ENCODE data around the gene NTSR1. TPM values are rescaled to one million over a fixed set of nuclear protein-coding genes. Genes with fewer than 3 reads are reported as not detected.

Gene NTSR1
- total RNA-seq, 2 experiments from 2014 or later = not detected

- peak; percentile 27 for DNase-seq
- intact Hi-C loops (cut with micrococcal nuclease) = no loop called here
- Mint-ChIP-seq H3K27me3 (no peaks in the 10 kb centered on the region), H3K9me3 (no peaks in the 10 kb centered on the region), H3K27ac (no peak overlapping the region), H3K36me3 (no peaks in the 10 kb centered on the region), H3K4me3 (no peak overlapping the region), H3K4me1 (ENCODE audit: low read depth) (peaks cover 24% of the 10 kb centered on the region)
- ChIA-PET POLR2A (no interaction called here), CTCF (interaction anchor here (1.8 kb wide), 1 partner anchor 56 kb away, joined by 5 read pairs; no protein-coding TSS in a partner anchor)
Measured at GRCh38 chr20:62735331-62735821, 26.7 kb downstream of the NTSR1 start.

- H3K9me3 Mint-ChIP-seq = no peaks in the 10 kb centered on the region
- CTCF ChIA-PET = no interaction called here
Measured at GRCh38 chr20:62736026-62736406, 27.4 kb downstream of the NTSR1 start.

GRCh38 chr20:62736407-62737071 is 27.9 kb downstream of the NTSR1 start:
- ChIA-PET CTCF (no interaction called here), POLR2A (no interaction called here)
- Mint-ChIP-seq H3K4me3 (no peak overlapping the region), H3K36me3 (no peaks in the 10 kb centered on the region), H3K27ac (no peak overlapping the region), H3K27me3 (no peaks in the 10 kb centered on the region), H3K4me1 (ENCODE audit: low read depth) (peaks cover 34% of the 10 kb centered on the region), H3K9me3 (no peaks in the 10 kb centered on the region)
- DNase-seq = peak; percentile 7
- intact Hi-C loops (cut with micrococcal nuclease) = no loop called here

More at GRCh38 chr20:62736026-62736406, 27.4 kb downstream of the NTSR1 start:
- H3K36me3 Mint-ChIP-seq = no peaks in the 10 kb centered on the region
- H3K27me3 Mint-ChIP-seq = no peaks in the 10 kb centered on the region
- no peak overlapping the region for H3K27ac Mint-ChIP-seq
- intact Hi-C loops (cut with micrococcal nuclease) = no loop called here
- POLR2A ChIA-PET = no interaction called here
- H3K4me3 Mint-ChIP-seq = no peak overlapping the region
- DNase-seq = peak; percentile 8
- H3K4me1 Mint-ChIP-seq (ENCODE audit: low read depth) = peaks cover 28% of the 10 kb centered on the region

- Mint-ChIP-seq H3K27ac (no peak overlapping the region), H3K36me3 (no peaks in the 10 kb centered on the region), H3K4me1 (ENCODE audit: low read depth) (peaks cover 42% of the 10 kb centered on the region), H3K27me3 (no peaks in the 10 kb centered on the region), H3K4me3 (no peak overlapping the region), H3K9me3 (no peaks in the 10 kb centered on the region)
- POLR2A ChIA-PET = no interaction called here
- CTCF ChIA-PET = no interaction called here
- DNase-seq = peak; percentile 9
- intact Hi-C loops (cut with micrococcal nuclease) = no loop called here
Measured at GRCh38 chr20:62737271-62737811, 28.7 kb downstream of the NTSR1 start.

GRCh38 chr20:62738025-62738881 is 29.6 kb downstream of the NTSR1 start:
- Mint-ChIP-seq H3K36me3 (no peaks in the 10 kb centered on the region), H3K27ac (no peak overlapping the region), H3K27me3 (no peaks in the 10 kb centered on the region), H3K9me3 (no peaks in the 10 kb centered on the region), H3K4me1 (ENCODE audit: low read depth) (peaks cover 42% of the 10 kb centered on the region), H3K4me3 (no peak overlapping the region)
- intact Hi-C loops (cut with micrococcal nuclease) = no loop called here
- DNase-seq = peak; percentile 8
- ChIA-PET CTCF (no interaction called here), POLR2A (no interaction called here)

GRCh38 chr20:62739067-62739466 is 30.4 kb downstream of the NTSR1 start:
- Mint-ChIP-seq H3K4me3 (no peak overlapping the region), H3K27me3 (no peaks in the 10 kb centered on the region), H3K27ac (no peak overlapping the region), H3K9me3 (no peaks in the 10 kb centered on the region), H3K4me1 (ENCODE audit: low read depth) (peaks cover 42% of the 10 kb centered on the region), H3K36me3 (no peaks in the 10 kb centered on the region)
- DNase-seq = peak; percentile 9
- intact Hi-C loops (cut with micrococcal nuclease) = no loop called here
- ChIA-PET CTCF (interaction anchor here (1.2 kb wide), 1 partner anchor 52 kb away, joined by 6 read pairs; no protein-coding TSS in a partner anchor), POLR2A (interaction anchor here (1.9 kb wide), 1 partner anchor 88 kb away, joined by 8 read pairs; no protein-coding TSS in a partner anchor)

- Mint-ChIP-seq H3K4me1 (ENCODE audit: low read depth) (peaks cover 42% of the 10 kb centered on the region), H3K36me3 (no peaks in the 10 kb centered on the region), H3K27ac (peak overlapping the region; percentile 82), H3K27me3 (no peaks in the 10 kb centered on the region), H3K9me3 (no peaks in the 10 kb centered on the region), H3K4me3 (peak overlapping the region; percentile 48)
- CTCF ChIA-PET = interaction anchor here (0.8 to 1.2 kb wide), 2 partner anchors 50 to 52 kb away, joined by 5 to 6 read pairs; no protein-coding TSS in a partner anchor
- intact Hi-C loops (cut with micrococcal nuclease) = loop anchor here (1.0 to 5.0 kb wide), 7 partner anchors 18 to 437 kb away; partner anchors contain the start of gene ADRM1
- peak; percentile 75 for DNase-seq
- POLR2A ChIA-PET = interaction anchor here (0.7 to 1.9 kb wide), 4 partner anchors 30 to 88 kb away, joined by 3 to 8 read pairs (median 4); no protein-coding TSS in a partner anchor
Measured at GRCh38 chr20:62739581-62740285, 31.1 kb downstream of the NTSR1 start.

GRCh38 chr20:62740286-62741141 is 31.9 kb downstream of the NTSR1 start:
- Mint-ChIP-seq H3K36me3 (no peaks in the 10 kb centered on the region), H3K4me1 (ENCODE audit: low read depth) (peaks cover 44% of the 10 kb centered on the region), H3K27me3 (no peaks in the 10 kb centered on the region), H3K4me3 (peak overlapping the region; percentile 48), H3K9me3 (no peaks in the 10 kb centered on the region), H3K27ac (peak overlapping the region; percentile 82)
- DNase-seq = peak; percentile 95
- ChIA-PET POLR2A (interaction anchor here (0.7 to 1.9 kb wide), 5 partner anchors 31 to 955 kb away, joined by 3 to 8 read pairs (median 4); no protein-coding TSS in a partner anchor), CTCF (interaction anchor here (0.8 kb wide), 1 partner anchor 49 kb away, joined by 5 read pairs; no protein-coding TSS in a partner anchor)
- intact Hi-C loops (cut with micrococcal nuclease) = loop anchor here (1.0 to 5.0 kb wide), 7 partner anchors 19 to 438 kb away; partner anchors contain the start of gene ADRM1

GRCh38 chr20:62741191-62741691 is 32.6 kb downstream of the NTSR1 start:
- peak; percentile 14 for DNase-seq
- ChIA-PET CTCF (interaction anchor here (1.7 kb wide), 1 partner anchor 50 kb away, joined by 6 read pairs; no protein-coding TSS in a partner anchor), POLR2A (interaction anchor here (0.7 to 1.3 kb wide), 2 partner anchors 31 to 955 kb away, joined by 3 to 4 read pairs; no protein-coding TSS in a partner anchor)
- Mint-ChIP-seq H3K4me1 (ENCODE audit: low read depth) (peaks cover 42% of the 10 kb centered on the region), H3K27me3 (no peaks in the 10 kb centered on the region), H3K9me3 (no peaks in the 10 kb centered on the region), H3K4me3 (no peak overlapping the region), H3K27ac (no peak overlapping the region), H3K36me3 (no peaks in the 10 kb centered on the region)
- intact Hi-C loops (cut with micrococcal nuclease) = loop anchor here (5.0 kb wide), 2 partner anchors 39 to 239 kb away; no protein-coding TSS in a partner anchor

- intact Hi-C loops (cut with micrococcal nuclease) = loop anchor here (5.0 kb wide), 2 partner anchors 40 to 240 kb away; no protein-coding TSS in a partner anchor
- Mint-ChIP-seq H3K27me3 (no peaks in the 10 kb centered on the region), H3K4me3 (no peak overlapping the region), H3K27ac (no peak overlapping the region), H3K9me3 (no peaks in the 10 kb centered on the region), H3K4me1 (ENCODE audit: low read depth) (peaks cover 42% of the 10 kb centered on the region), H3K36me3 (no peaks in the 10 kb centered on the region)
- ChIA-PET CTCF (interaction anchor here (1.7 kb wide), 1 partner anchor 49 kb away, joined by 6 read pairs; no protein-coding TSS in a partner anchor), POLR2A (no interaction called here)
- peak; percentile 6 for DNase-seq
Measured at GRCh38 chr20:62741701-62742491, 33.3 kb downstream of the NTSR1 start.

Data from activated CD4-positive, alpha-beta memory T cell treated with anti-CD3 and anti-CD28 coated beads for 36 hours (primary cell).